Activated CD4-positive, alpha-beta T cell treated with anti-CD3 and anti-CD28 coated beads, Interleukin-2, amount 50 U/mL, for 48 hours (primary cell): ENCODE results near the gene RAB5B.
"Not testable (repeated sequence)": the region's sequence is repeated elsewhere in the genome, so short reads cannot be mapped to it uniquely, and the experiment has no call there.

Source experiments
- DNase-seq, 2 experiments: peaks; one replicate each; pipeline ENCODE4 v3.0.0-alpha.2; 2020

RAB5B gene

DNA sequence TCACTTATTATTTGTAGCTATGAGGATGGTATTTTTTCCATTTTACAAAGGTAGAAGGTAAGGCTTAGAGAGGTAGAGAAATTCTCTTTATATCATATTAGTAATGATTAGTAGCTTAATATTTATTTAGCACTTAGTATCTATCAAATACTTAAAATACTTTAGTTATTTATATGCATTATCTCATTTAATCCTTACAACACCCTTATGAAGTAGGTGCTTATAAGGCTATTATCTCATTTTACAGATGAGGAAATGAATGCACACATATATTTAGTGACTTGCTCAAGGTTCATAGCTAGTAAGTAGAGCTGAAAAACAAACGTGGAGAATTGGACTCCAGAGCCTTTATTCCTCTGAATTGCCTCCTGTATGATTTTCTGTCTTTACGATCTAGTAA is 11.0 kb downstream of the RAB5B start:
- DNase-seq = no peak

DNA sequence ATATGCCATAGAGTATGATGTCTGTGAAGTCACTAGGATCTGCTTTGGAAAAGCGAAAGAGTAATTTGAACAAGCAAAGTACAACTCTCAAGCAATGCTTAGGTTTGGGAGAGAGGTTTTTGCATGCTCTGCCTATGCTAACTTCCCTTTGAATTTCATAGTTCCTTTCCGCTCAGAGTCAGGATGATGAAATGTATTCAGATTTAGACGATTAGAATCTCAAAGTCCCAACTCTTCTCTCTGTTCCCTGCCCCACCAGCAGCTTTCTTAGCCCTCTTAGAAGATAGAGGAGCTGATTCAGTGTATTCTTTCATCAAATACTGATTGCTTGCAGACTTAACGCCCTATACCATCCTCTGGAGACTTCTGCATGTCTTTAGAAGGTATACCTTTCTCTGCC is 11.5 kb downstream of the RAB5B start:
- no peak for DNase-seq

DNA sequence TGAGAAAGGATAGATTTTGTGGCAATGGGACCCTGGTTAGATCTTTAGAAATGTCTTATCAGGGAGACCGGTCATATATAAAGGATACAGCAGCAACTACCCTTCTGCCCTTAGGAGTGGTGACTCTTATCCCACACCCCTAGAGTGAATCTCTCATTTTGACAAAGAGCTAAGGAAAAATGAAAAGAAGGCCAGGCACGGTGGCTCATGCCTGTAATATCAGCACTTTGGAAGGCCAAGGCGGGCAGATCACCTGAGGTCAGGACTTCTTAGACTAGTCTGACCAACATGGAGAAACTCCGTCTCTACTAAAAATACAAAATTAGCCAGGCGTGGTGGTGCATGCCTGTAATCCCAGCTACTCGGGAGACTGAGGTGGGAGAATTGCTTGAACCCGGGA is 12.1 kb downstream of the RAB5B start:
- not testable (repeated sequence) for DNase-seq

DNA sequence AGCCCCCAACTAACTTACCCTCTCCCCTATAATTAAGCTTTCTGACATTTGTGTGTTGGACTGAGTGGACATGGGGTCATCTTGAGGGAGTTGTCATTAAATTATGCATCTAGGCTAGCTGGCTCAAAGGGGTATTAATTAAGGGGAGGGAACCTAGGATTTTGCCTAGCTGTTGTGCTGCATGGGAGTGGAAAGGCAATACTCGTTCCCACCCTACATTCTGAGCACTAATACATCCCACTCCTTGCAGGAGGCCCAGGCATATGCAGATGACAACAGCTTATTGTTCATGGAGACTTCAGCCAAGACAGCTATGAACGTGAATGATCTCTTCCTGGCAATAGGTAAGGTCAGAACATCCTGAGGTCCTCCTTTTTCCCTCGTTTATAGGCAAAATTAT is 17.2 kb downstream of the RAB5B start:
- no peak for DNase-seq

DNA sequence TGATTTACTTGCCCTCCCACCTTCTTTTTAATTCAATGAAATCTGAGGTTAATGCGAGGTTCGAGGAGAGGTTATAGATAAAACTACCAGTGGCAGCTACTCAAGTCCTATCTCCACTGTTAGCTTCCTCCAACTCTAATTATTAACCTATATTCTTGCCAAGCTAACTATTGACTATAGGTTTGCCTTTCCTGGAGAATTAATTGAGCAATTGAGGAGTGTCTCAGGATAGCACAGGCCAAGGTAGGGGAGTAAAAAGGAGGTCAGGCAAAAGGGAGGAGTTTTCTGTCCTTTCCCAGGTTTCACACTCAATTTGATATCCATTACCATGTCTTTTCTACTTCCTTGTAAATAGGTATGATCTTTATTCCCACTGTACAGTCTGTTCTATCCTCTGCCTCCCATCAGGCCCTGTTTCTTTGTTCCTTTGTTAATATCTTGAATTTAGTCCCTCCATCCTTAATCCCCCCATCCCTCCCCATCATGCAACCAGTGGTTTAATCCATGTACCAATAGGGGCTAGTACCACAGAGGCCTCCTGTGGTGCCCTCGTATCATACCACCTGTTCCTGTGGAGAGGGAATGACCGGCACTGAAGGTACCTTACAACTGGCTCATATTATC is 19.5 kb downstream of the RAB5B start:
- no peak for DNase-seq

DNA sequence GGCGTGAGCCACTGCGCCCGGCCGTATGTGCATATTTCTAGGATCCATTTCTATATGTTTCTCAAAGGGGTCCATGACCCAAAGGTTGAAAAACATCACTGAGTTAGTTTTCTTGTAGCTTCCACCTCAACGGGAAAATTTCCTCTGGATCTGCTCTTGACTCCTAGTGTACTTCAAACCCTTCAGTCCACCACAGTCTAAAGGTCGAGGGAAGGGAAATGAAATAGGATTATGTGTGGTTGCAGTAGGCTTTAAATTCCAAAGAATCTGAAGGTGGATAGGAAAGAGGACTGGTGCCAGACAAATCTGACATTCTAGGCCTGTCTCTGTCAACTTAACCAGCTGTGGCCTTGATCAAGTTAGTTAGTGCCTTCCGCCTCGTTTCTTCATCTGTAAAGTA is 21.5 kb downstream of the RAB5B start:
- no peak for DNase-seq

DNA sequence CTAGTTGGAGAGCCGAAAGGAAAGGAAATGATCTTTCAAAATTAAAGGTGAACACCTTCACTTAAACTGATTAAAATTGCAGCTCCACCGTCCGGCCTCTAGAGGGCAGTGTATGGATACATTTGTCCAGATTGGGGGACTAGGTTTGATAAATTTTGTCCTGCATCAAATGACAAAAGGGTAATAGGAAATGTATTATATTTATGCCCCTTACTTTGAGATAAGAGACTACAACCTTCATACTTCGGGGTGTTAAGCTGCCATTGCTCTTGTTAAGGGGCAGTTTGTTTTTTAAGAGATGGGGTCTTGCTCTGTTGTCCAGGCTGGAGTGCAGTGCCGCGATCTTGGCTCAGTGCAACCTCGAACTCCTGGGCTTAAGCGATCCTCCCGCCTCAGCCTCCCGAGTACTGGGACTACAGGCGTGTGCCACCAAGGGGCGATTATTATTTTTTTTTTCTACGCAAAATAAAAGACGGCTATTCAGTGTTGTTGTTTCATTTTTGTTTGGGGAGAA is 22.4 kb downstream of the RAB5B start:
- DNase-seq = peak; percentile 48 to 62

DNA sequence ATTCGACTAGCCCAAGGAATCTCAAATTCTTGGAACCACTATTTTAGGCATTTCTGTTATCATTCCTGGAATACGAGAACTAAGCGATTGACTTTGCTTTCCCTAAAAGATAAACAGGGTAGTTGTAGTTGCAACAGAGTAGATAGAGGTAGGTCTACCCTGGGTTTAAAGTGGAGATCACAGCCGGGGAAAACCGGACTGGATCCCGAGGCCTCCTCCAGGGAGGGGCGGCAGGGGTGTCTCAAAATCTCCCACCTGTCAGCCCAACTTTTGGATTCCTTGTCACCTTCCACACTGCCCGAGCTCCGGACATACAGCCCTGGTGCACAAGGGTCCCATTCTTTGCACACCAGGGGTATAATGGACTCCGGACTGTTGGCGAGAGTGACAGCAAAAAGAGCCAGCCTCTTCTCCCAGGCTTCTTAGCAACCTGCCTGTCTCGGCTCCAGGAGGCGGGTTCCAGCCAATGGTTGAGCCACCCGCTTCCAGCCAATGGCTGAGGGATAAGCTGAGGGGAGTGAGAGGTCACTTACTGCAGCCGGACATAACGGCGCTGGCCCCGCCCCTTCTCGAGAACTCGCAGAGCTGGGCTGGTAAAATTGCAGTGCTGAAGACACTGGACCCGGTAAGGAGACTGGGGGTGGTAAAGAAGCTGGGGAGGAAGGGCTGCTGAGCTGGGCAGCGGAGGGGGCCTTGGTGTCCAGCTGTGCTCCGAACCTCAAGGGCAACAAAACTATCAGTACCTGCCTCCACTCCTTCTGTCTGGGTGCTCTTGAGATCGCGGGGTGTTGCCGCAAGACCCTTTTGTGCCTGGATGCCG is 23.0 kb downstream of the RAB5B start, which contains the start of gene SUOX:
SUOX (plus strand) TSS at position 562 of the 820 bp plus-strand sequence. CDS start 4,946 bp downstream, outside the sequence.
- DNase-seq = peak; percentile 50 to 58

DNA sequence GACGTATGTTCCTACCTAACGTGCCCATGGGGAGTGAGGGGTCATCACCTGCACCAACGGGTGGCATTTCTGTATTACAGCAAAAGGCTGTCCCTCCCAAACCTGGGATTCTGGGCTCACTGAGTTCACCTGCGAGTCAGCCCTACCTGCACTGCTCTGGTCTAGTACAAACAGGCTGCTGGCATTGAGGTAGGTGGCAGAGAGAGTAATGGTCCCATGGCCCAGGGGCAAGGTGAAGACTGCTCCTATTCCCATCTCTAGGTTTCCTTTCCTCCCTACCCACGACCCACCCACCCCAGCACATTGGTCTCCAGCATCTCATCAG is 23.6 kb downstream of the RAB5B start:
- DNase-seq = no peak

DNA sequence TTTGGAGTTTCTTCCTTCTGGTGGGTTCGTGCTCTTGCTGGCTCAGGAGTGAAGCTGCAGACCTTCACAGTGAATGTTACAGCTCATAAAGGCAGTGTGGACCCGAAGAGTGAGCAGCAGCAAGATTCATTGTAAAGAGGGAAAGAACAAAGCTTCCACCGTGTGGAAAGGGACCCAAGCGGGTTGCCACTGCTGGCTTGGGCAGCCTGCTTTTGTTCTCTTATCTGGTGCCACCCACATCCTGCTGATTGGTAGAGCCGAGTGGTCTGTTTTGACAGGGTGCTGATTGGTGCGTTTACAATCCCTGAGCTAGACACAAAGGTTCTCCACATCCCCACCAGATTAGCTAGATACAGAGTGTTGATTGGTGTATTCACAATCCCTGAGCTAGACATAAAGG is 25.6 kb downstream of the RAB5B start:
- DNase-seq = not testable (repeated sequence)

DNA sequence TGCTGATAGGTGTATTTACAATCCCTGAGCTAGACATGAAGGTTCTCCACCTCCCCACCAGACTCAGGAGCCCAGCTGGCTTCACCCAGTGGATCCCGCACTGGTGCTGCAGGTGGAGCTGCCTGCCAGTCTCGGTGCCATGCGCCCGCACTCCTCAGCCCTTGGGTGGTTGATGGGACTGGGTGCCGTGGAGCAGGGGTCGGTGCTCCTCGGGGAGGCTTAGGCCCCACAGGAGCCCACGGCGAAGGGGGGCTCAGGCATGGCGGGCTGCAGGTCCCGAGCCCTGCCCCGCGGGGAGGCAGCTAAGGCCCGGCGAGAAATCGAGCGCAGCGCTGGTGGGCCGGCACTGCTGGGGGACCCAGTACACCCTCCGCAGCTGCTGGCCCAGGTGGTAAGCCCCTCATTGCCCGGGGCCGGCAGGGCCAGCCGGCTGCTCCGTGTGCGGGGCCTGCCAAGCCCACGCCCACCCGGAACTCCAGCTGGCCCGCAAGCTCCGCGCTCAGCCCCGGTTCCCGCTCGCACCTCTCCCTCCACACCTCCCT is 26.2 kb downstream of the RAB5B start:
- DNase-seq = not testable (repeated sequence)

DNA sequence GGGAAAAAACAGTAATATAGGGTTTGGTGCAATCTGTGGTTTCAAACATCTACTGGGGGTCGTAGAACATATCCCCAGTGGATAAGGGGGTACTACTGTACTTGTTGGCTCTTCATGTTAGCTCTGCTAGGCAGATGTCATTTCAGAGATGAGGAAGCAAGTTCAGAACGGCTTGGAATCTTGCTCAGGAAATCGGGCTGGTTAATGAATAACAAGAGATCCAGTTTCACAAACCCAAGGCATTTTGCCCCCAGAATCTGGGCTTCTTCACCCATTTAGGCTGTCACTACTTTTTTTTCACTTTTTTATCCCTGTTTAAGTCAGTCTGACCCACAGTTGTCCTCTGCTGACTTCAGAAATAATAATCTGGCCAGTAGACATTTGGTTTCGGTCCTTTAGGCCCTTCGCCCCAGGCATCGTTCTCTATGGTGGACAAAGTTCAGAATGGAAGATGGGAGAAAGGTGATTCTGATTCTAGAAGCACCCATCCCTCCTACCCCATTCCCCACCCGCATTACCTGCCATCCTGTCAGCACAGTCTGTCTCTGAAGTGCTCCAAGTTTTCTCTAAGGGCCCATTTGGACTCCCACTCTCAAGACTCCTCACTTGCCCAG is 27.7 kb downstream of the RAB5B start:
- no peak for DNase-seq

DNA sequence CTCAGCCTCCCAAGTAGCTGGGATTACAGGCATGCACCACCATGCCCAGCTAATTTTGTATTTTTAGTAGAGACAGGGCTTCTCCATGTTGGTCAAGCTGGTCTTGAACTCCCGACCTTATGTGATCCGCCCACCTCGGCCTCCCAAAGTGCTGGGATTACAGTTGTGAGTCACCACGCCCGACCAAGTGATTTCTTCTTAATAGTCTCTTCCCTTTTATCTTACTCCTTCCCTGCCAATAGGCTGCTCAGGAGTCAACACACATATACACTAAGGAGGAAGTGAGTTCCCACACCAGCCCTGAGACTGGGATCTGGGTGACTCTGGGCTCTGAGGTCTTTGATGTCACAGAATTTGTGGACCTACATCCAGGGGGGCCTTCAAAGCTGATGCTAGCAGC is 29.5 kb downstream of the RAB5B start:
- not testable (repeated sequence) for DNase-seq

DNA sequence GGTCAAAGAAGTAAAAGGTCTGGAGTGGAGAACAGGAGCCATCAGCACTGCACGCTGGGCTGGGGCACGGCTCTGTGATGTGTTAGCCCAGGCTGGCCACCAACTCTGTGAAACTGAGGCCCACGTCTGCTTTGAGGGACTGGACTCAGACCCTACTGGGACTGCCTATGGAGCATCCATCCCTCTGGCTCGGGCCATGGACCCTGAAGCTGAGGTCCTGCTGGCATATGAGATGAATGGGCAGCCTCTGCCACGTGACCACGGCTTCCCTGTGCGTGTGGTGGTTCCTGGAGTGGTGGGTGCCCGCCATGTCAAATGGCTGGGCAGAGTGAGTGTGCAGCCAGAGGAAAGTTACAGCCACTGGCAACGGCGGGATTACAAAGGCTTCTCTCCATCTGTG is 30.3 kb downstream of the RAB5B start:
- DNase-seq = no peak

DNA sequence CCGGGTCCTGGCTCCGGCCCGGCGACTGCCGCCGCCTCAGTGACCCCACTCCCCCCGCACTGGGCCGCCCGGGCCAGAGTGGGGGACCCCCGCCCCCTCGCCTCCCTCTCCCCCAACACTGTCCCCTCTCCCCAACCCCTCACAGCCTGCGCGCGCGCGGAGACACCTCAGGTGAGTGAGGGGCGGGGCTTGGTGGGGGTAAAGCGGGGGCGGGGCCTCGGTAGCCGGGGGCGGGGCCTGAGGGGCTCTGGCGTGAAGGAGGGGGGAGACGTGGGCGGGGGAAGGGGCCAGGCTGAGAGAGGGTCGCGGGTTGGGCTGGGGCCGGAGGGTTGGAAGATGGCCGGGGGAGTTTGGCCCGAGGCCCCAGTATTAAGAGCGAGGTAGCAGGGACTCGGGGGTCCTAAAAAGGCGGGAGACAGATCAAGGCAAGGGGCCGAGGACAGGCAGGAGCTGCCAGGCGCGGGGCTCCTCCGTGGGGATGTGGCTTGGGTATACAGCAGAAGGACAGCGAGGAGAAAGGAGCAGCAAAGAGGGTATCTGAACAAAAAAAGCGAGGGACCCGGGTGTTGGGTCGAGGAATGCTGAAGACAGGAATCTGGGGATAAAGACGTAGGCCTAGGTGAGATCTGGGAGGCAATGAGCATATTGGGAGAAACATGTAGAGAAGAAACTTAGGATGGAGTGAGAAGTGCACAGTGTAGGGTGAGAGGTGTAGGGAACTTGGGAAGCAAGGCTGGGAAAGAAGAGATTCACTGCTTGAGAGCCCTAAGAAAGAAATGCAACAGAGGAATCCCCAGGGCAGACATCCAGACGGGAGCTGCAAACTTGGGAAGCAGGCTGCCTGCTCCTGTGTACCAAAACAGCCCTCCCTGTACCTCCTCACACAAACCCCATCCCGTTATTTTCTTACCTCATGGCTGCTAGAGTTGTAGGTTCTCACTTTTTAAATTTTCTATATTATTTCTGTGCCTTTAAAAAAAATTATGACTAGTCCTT is 34.0 kb downstream of the RAB5B start:
- DNase-seq = peak; percentile 73

DNA sequence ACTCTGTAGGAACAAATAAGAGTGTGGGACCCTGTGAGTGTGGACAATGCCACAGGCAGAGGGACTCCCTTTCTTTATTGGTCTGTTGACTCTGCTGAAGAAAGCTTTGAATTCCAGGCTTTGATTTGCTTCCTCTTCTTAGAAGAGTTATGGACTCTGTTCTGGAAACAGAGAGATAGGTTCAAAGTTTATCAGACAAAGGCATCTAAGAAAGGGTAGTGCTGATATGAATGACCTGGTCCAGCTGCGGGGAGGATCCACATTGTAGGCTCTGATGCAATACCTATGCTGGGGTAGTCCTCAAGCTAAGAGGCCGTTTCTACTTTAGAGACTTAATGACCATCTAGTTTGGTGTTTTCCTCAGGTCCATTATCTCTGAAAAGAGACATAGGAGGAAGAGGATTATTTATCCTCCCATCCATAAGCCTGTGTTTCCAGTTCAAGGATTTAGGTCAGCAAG is 36.3 kb downstream of the RAB5B start:
- no peak for DNase-seq

DNA sequence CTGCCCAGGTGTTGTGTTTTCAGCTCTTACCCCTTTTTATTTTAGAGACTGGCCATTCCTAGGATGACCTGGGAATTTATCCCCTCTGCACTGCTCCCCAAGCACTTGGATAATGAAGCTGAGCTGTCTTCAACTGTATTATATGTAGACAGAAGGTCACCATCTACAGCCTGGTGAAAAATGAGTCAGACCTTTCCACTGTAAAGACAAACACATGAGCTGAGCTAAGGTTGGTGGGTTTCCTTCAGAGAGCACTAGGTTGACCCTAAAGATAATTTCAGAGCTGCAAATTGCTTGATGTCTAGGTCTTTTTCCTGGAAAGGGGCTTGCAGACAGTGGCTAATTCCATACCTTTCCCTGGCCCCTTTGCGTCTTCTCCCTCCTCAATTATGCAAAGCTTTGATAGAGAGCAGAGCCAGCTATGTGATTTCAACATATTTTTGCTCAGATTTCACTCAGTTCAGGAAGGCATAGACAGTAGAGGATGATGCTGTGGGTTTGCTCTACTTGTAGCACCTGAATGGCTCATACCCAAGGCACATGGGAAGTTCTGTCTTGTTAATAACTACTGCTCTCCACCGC is 37.7 kb downstream of the RAB5B start:
- no peak for DNase-seq

DNA sequence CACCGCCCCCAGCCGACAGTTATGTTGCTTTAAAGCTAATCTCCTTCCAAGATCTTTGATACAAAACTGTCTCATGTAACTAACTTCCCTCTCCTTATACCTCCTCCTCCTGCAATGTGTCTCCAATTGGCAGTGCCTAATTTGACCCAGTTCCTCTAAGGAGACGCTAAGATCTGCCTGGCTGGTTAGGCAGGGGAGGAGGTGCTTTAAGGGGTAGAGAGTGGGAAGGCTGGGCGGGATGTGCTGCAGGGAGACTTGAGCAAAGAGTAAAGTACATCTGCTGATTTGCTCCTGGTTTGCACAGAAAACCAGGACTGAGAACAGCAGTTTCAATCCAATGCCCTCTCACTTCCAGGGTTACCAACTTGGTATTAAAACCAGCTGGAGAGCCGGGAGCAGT is 39.6 kb downstream of the RAB5B start:
- DNase-seq = no peak

DNA sequence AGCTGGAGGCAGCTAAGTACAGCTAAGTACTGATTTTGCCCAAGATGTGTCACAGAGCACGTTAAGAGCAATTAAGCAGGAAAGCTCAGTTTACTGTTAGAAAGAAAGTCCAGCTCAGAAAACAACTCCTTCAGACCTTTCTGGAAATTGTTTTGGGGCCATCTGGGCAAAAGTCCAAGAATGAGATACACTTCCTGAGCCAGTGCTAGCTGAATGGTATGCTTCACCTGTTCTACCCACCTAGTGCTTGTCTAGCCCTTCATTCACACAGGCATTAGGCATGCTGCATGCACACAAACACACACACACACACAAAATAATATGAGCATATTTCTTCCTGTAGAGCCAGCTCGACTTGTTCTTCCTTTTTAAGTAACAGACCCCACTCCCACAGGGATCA is 40.3 kb downstream of the RAB5B start:
- no peak for DNase-seq

DNA sequence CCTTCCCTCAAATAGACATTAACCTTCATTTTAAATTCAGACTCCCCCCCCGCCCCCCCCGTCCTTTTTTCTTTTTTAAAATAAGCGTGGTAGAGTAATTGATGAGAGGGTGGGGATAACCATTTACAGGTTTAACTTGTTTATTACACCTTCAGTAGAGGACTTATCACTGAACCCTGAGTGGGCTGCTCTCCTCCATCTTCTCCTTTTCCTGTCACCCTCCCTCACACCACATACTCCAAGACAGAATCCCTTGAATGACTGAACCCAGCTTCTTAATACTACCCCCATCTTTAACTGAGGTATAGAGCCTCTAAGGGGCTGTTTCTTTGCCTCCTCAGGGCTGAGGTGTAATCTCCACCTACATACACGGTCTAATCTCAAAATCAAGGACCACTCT is 43.3 kb downstream of the RAB5B start:
- DNase-seq = no peak

DNA sequence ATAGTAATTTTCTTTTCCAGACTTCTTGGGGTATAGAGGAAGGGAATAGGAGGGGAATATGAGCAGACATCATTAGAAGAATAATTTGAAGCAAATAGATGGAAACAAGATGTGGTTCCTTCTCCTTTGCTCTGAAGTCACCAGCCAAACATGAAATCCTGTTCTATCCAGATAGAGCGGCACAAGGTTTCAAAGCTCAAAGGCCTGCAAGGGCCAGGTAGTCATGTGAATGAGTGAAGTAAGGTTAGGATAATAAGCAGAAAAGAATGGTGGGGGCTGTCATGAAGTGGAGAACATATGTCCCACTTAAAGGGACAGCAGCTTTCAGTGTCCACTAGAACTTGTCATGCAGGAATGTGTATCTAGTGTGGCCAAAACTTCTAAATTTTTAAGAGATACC is 44.5 kb downstream of the RAB5B start:
- no peak for DNase-seq
